Measurements from ENCODE around the gene TNIK. TPM values are rescaled to one million over a fixed set of nuclear protein-coding genes. Genes with fewer than 3 reads are reported as not detected.
"Not testable (repeated sequence)": the region's sequence is repeated elsewhere in the genome, so short reads cannot be mapped to it uniquely, and the experiment has no call there.

The TNIK gene
- total and polyA plus RNA-seq, 2 of the 13 experiments (the other 11 are each of a cell fraction or from before 2014, with no cell fraction given): 0.15 to 0.22 TPM

GRCh38 chr3:171369156-171369555 lies 91.0 kb downstream of the TNIK start:
- Histone ChIP-seq H3K4me3 (replicated peaks in 1 of 3; ENCODE audit: insufficient read depth in 1 of 3, low read depth in 2 of 3, low read length in 3 of 3) (no peak overlapping the region), H3K36me3 (replicated peaks in 1 of 2; ENCODE audit: control insufficient read depth in 1 of 2, insufficient read depth in 2 of 2, low read length in 2 of 2) (no peaks in the 10 kb centered on the region), H4K20me1 (ENCODE audit: insufficient read depth, low read length) (no peaks in the 10 kb centered on the region), H3K79me2 (ENCODE audit: insufficient read depth, low read length) (no peaks in the 10 kb centered on the region), H3K27ac (ENCODE audit: extremely low read length, insufficient read depth, low read length) (no peak overlapping the region), H3K4me1 (ENCODE audit: insufficient read depth, low read length) (no peaks in the 10 kb centered on the region), H3K9ac (ENCODE audit: insufficient read depth, low read depth, low read length) (no peak overlapping the region), H3K4me2 (ENCODE audit: low read depth, low read length) (no peak overlapping the region), H3K9me3 (ENCODE audit: low read length) (no peaks in the 10 kb centered on the region), H3K27me3 (ENCODE audit: control insufficient read depth in 1 of 2, insufficient read depth in 2 of 2, low read length in 2 of 2) (no peaks in the 10 kb centered on the region), H2AFZ (ENCODE audit: low read length) (no peak overlapping the region)
- BruUV-seq (replicated peaks): no TSS peak
- no peak for TF ChIP-seq CSRNP2 (CRISPR knock-in tag; conservative IDR thresholded peaks at IDR 0.05; ENCODE audit: low read depth)
- POLR2A ChIA-PET: no interaction called here
- CTCF ChIA-PET (ENCODE audit: low intra/inter-chr PET ratio, low total read pairs): no interaction called here
- in situ Hi-C loops (cut with HindIII; ENCODE audit: extremely low pct_ligation_motif_present, low pct_unique_long_range_greater_than_20kb): no loop called here
- intact Hi-C loops (cut with micrococcal nuclease; ENCODE audit: unreplicated experiment): no loop called here
- DNase-seq (ENCODE audit: low spot score) (no peak), FAIRE-seq (no peak), ATAC-seq (no peak)
- WGBS (ENCODE audit: low lambda C conversion rate): 33% methylated on average over 1 of the region's 1 CpG

DNA sequence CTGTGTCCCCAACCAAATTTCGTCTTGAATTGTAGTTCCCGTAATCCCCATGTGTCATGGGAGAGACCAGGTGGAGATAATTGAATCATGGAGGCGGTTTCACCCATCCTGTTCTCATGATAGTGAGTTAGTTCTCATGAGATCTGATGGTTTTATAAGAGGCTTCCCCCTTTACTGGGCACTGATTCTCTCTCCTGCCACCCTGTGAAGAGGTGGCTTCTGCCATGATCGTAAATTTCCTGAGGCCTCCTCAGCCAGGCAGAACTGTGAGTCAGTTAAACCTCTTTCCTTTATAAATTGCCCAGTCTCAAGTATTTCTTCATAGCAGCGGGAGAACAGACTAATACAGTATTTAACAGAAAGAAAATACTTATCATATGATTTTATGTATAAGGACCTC lies 93.5 kb downstream of the TNIK start:
- POLR2A ChIA-PET; H2AFZ ChIP-seq (ENCODE audit: low read length); H3K4me2 ChIP-seq (ENCODE audit: low read depth, low read length); H4K20me1 ChIP-seq (ENCODE audit: insufficient read depth, low read length); H3K79me2 ChIP-seq (ENCODE audit: insufficient read depth, low read length); H3K27ac ChIP-seq (ENCODE audit: extremely low read length, insufficient read depth, low read length); CTCF ChIA-PET (ENCODE audit: low intra/inter-chr PET ratio, low total read pairs); H3K36me3 ChIP-seq (replicated peaks in 1 of 2; ENCODE audit: control insufficient read depth in 1 of 2, insufficient read depth in 2 of 2, low read length in 2 of 2); H3K4me1 ChIP-seq (ENCODE audit: insufficient read depth, low read length); ATAC-seq; DNase-seq (ENCODE audit: low spot score); H3K9ac ChIP-seq (ENCODE audit: insufficient read depth, low read depth, low read length); in situ Hi-C loops (cut with HindIII; ENCODE audit: extremely low pct_ligation_motif_present, low pct_unique_long_range_greater_than_20kb); H3K4me3 ChIP-seq (replicated peaks in 1 of 3; ENCODE audit: insufficient read depth in 1 of 3, low read depth in 2 of 3, low read length in 3 of 3); intact Hi-C loops (cut with micrococcal nuclease; ENCODE audit: unreplicated experiment); H3K9me3 ChIP-seq (ENCODE audit: low read length); H3K27me3 ChIP-seq (ENCODE audit: control insufficient read depth in 1 of 2, insufficient read depth in 2 of 2, low read length in 2 of 2); BruUV-seq (replicated peaks); FAIRE-seq: not testable (repeated sequence)
- 44% methylated on average over 5 of the region's 5 CpGs for WGBS (ENCODE audit: low lambda C conversion rate)

Measured in HepG2 (cell line).